Stimulated activated naive CD8-positive, alpha-beta T cell treated with anti-CD3 and anti-CD28 coated beads, Interleukin-15, Interleukin-2, amounts not matched to agents 100 U/mL and 50 U/mL, for 24 hours (primary cell): ENCODE measurements around the gene CACNB4.
A peak's percentile ranks its signal among the peaks of the same experiment; 100 is the strongest.
"Not testable (repeated sequence)": the region's sequence is repeated elsewhere in the genome, so short reads cannot be mapped to it uniquely, and the experiment has no call there.

Experiments
- ATAC-seq: fragments of 150-1000 bp; cut with Tn5 transposase; one replicate; pipeline ENCODE4 v1.10.0; 2021
- DNase-seq: peaks from one replicate; pipeline ENCODE4 v3.0.0; 2021

Gene CACNB4

DNA sequence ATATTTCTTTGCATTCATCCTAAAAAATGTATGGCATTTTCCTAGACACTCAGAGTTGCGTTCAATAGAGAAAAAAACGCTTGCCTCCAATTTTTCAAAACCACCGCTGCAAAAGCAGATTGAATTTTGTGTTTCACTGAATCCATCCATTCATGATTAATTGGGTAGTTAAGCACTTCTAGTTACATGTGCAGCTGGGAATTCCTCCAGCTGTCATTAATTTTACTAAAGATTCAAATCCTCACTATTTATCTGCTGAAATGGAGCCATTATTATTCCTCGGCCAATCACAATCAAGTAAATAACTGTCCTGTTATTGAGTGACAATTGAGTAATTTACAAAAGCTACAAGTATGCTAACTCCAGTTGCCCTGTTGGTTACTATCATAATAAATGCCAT, 194.8 kb downstream of the CACNB4 start:
- ATAC-seq (no peak), DNase-seq (no peak)

DNA sequence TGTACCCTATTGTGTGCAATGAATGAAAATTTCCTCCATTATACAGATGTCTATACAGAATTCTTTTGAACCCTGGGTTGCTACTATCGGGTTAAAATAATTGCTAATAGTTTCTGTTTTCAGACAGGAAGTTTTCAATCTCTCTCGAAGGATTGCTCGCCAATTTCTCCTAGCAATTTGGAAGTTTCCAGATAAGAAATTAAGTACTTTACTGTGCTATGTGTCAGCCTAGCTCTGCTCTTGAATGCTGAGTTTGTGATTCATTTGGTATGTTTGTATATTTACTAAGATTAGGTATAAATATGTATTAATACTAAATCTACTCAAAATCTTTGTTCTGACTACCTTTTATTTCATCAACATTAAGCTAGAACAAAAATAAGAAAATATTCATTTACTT, 196.0 kb downstream of the CACNB4 start:
- no peak for ATAC-seq
- DNase-seq: no peak

- no peak for ATAC-seq
- no peak for DNase-seq
Observed at GRCh38 chr2:151900331-151900730, 198.5 kb downstream of the CACNB4 start.

DNA sequence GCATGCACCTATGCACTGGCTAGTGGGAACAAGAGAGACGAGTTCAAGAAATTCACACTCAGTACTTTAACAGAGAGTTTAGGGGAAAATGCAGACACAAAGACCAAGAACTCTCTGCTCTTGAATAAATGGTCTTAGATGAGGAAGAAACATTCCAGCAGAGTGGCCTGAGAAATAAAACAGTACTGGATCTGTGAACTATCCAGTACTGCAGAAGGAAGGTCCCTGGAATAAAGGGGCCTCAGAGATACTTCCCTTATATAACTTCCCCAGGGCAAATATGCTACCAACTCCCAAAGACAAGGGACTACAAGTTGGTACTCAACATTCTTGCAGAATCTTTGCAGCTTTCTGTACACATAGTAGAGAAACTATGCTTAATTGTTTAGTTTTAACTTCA, 199.7 kb downstream of the CACNB4 start:
- no peak for ATAC-seq
- no peak for DNase-seq

DNA sequence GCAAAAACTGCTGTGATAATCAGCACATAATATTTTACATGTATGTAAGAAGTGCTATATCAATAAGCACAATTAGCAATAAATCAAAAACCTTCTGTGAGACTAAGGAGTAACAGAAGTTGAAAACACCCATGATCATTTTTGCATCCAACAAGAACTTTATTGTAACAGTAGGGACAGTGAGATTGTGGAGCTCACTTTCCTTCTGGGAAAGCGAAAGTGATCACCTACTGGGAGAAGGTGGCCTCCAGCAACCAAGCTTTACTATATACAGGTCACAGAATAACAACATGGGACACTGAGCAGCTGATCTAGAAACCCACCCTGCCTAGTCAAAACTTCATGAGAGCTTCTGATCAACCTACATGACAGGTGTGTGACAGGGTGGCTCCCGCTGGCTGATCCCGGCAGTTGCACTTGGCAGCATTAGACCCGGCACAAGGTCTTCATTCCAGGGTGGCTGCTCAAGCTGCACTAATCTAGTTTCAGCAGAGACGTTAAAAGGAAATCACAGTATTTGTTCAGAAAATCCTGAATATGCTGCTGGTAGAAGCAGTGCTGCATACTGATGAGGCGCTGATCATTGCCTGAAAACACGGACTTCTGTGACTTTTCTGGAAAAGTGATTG, 207.2 kb downstream of the CACNB4 start:
- no peak for DNase-seq
- ATAC-seq: no peak

- DNase-seq: no peak
- no peak for ATAC-seq
Observed at GRCh38 chr2:151887164-151887563, 211.7 kb downstream of the CACNB4 start.

DNA sequence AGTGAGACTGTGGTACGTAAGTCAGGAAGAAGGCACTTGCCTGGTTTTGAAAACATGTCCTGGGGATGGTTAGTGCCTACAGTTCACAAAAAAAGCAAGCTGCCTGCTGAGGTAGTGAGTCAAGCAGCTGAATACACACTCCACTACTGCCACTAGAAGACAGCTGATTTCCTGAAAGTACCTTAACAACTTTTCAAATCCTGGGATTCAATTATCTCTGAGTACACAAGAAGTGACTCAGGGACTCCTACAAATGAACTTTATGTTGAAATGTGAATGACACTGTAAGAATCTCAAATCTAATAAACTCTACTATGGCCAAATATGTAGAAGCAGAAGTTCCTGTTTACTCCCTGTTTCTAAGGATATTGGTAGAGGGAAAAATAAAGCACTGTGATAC, 212.6 kb downstream of the CACNB4 start:
- ATAC-seq (no peak), DNase-seq (no peak)

- ATAC-seq (no peak), DNase-seq (no peak)
Observed at GRCh38 chr2:151882786-151883445, 215.9 kb downstream of the CACNB4 start.

- ATAC-seq: no peak
Observed at GRCh38 chr2:151881342-151881741, 217.5 kb downstream of the CACNB4 start.

GRCh38 chr2:151880586-151880985, 218.3 kb downstream of the CACNB4 start:
- no peak for DNase-seq
- no peak for ATAC-seq

More at GRCh38 chr2:151881342-151881741, 217.5 kb downstream of the CACNB4 start:
- no peak for DNase-seq

- no peak for DNase-seq
- ATAC-seq: peak; percentile 65
Observed at GRCh38 chr2:151878655-151879563, 219.9 kb downstream of the CACNB4 start.

DNA sequence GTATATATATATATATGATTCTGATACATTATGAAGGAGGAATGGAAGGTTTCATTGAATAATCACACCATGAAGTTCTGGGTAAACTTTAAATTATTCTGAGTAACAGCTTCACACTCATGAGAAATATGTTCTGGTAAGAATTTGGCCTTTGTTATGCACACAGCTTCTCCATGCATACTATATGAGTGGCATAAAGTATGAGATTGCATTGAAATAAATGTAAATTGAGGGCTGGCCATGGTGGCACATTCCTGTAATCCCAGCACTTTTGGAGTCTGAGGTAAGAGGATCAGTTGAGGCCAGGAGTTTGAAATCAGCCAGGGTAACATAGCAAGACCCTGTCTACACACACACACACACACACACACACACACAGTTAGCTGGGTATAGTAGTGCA, 220.6 kb downstream of the CACNB4 start:
- DNase-seq (no peak), ATAC-seq (no peak)

DNA sequence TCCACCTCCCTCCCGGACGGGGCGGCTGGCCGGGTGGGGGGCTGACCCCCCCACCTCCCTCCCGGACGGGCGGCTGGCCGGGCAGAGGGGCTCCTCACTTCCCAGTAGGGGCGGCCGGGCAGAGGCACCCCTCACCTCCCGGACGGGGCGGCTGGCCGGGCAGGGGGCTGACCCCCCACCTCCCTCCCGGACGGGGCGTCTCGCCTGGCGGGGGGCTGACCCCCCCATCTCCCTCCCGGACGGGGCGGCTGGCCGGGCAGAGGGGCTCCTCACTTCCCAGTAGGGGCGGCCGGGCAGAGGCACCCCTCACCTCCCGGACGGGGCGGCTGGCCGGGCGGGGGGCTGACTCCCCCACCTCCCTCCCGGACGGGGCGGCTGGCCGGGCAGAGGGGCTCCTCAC, 223.2 kb downstream of the CACNB4 start:
- not testable (repeated sequence) for DNase-seq

DNA sequence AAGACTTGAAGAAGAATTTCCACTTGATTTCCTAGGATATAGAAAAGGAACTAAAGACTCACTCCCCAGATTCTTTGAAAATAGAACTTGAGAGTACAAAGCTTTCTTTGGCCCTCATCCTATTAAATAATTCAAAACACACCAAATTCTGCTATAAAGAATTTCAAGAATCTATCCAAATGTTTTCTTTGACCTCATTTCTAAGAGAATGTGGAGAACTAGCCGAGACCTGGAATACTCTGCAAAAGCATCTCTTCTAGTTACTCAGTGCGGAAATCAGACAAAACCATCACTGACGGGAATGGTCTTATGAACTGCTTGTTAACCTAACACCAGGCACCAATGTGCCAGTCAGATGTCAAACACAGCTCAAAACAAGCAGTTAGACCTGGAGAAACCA, 226.4 kb downstream of the CACNB4 start:
- DNase-seq (no peak), ATAC-seq (no peak)

More for the DNA sequence above, 223.2 kb downstream of the CACNB4 start:
- not testable (repeated sequence) for ATAC-seq

- ATAC-seq: no peak
Observed at GRCh38 chr2:151869291-151869690, 229.6 kb downstream of the CACNB4 start.

DNA sequence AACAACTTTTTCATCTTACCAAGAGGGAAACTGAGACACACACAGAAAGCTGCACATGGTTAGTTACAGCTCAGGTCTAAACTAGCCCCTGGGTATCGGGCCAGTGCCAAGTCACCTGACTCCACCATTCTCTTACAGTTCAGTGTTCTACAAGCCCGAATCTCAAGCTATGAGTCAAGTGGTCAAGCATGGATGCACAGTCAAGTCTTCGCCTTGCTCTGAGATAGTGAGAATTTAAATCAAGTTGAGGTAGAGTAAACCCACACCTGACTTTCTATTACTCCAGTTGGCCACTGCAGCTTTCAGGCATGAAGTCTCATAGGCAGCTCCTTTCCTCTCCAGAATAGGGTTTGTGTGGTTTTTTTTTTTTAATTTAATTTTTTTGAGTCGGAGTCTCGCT, 236.1 kb downstream of the CACNB4 start:
- DNase-seq (no peak), ATAC-seq (no peak)

More at GRCh38 chr2:151869291-151869690, 229.6 kb downstream of the CACNB4 start:
- no peak for DNase-seq

GRCh38 chr2:151861174-151861573, 237.7 kb downstream of the CACNB4 start:
- ATAC-seq (no peak), DNase-seq (no peak)

GRCh38 chr2:151860613-151861146, 238.2 kb downstream of the CACNB4 start:
- DNase-seq: no peak
- ATAC-seq: no peak

GRCh38 chr2:151860210-151860609, 238.6 kb downstream of the CACNB4 start:
- ATAC-seq (no peak), DNase-seq (no peak)

- no peak for ATAC-seq
- no peak for DNase-seq
Observed at GRCh38 chr2:151857650-151858049, 241.2 kb downstream of the CACNB4 start.

DNA sequence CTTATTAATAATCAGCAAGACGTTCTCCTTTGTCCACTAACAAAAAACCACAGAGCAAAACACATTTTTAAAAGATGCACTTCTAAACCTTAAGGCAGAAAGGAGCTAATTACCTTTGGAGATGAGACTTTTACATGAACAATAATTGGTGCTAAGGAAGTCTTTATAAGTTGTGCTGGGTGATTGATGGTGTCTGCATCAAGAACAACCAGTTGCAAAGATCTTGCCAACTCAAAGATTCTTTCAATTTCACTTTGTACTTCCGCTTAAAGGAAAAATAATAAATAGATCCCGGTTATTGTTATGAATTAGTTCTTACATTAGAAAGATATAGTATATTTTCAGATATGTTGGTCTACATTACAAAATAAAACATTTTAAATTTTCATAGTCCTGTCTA, 243.7 kb downstream of the CACNB4 start:
- no peak for DNase-seq
- ATAC-seq: no peak

DNA sequence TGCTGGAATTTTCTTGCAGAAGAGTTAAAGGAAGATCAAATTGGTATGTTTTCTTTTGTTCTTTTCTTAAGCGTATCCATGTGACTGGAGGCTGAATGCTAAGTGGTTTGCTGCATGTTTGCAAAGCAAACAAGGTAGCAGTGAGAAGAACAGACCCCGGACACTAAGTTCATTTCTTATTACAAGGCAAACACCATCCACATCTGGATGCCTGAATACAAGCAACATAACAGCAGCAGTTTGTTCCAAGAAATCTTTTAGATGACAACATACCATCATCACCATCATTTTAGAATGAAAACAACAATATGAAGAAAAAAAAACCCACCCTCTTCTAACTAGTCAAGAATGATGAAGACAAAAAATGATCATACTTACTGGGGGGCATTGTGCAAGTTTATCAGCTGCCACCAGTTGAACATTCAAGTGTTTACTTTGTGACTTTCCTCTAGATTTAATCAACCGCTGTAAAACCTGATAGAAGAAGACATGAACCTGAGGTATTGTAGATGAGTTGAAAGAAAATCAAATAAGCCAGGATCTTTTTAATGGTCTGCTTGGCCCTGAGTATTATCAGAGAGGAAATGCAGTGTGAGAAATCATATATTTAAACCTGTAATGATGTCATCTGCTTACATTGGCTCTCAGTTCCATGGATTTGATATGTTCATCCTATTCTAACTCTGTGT, 245.6 kb downstream of the CACNB4 start:
- no peak for ATAC-seq
- no peak for DNase-seq
